CD4-positive, alpha-beta T cell (primary cell): Measurements from ENCODE around the gene GTF2A1L. TPM values are rescaled to one million over a fixed set of nuclear protein-coding genes. Genes with fewer than 3 reads are reported as not detected.

ENCODE experiments used
- ATAC-seq: fragments of 200-7000 bp; cut with Tn5 transposase; one replicate; pipeline ENCODE4 v1.10.0; 2022; ENCODE audit warnings: mild to moderate bottlenecking; ENCODE audit not compliant: poor library complexity
- CTCF ChIA-PET: fragments of 350-600 bp; sonication (Branson Sonifier 250); formaldehyde crosslinking; loops from one replicate; lab custom pipeline; 2021; ENCODE audit warnings: antibody characterized with exemption, inconsistent platforms; lab: Charles Lee
- POLR2A ChIA-PET: fragments of 350-600 bp; sonication (Branson Sonifier 250); formaldehyde crosslinking; loops from one replicate; lab custom pipeline; 2021; ENCODE audit warnings: antibody characterized with exemption, inconsistent platforms; lab: Charles Lee
- DNase-seq, 14 experiments: peaks; one replicate each; pipeline ENCODE4 v3.0.0-alpha.2; 2013 to 2020; ENCODE audit warnings: mixed read lengths in 2 of 14
- H3K27ac ChIP-seq, 2 donors: one replicate each; pipeline versions ENCODE4 v1.5.1 to v1.7.0; 2013; ENCODE audit warnings: low read length in 2 of 2, low read depth in 1 of 2, mild to moderate bottlenecking in 1 of 2
- H3K27me3 ChIP-seq, 2 experiments: 1 replicate in 1 of 2; 2 replicates in 1 of 2; pipeline versions ENCODE4 v1.6.1 to v1.7.0; 2013; ENCODE audit warnings: low read length in 2 of 2, control low read depth in 1 of 2, mild to moderate bottlenecking in 1 of 2, moderate library complexity in 1 of 2; ENCODE audit not compliant: insufficient read depth in 2 of 2, control insufficient read depth in 1 of 2
- H3K36me3 ChIP-seq: one replicate; pipeline ENCODE4 v1.6.1; 2013; ENCODE audit warnings: low read length, control low read depth; ENCODE audit not compliant: insufficient read depth
- H3K4me1 ChIP-seq: one replicate; pipeline ENCODE4 v1.6.1; 2013; ENCODE audit warnings: low read length, control low read depth; ENCODE audit not compliant: insufficient read depth
- H3K4me3 ChIP-seq: one replicate; pipeline ENCODE4 v1.5.1; 2013; ENCODE audit warnings: mild to moderate bottlenecking, low read length, moderate library complexity
- H3K9me3 ChIP-seq, 2 experiments: 1 replicate in 1 of 2; 2 replicates in 1 of 2; pipeline versions ENCODE4 v1.6.1 to v1.7.0; 2013; ENCODE audit warnings: low read length in 2 of 2, mild to moderate bottlenecking in 2 of 2, control low read depth in 1 of 2, moderate library complexity in 1 of 2; ENCODE audit not compliant: control insufficient read depth in 1 of 2, insufficient read depth in 1 of 2
- H3K27ac Mint-ChIP-seq: one replicate; pipeline ENCODE4 v1.8.0; 2020; ENCODE audit warnings: mixed read lengths
- H3K27me3 Mint-ChIP-seq: one replicate; pipeline ENCODE4 v1.8.0; 2021; ENCODE audit warnings: mixed read lengths
- H3K36me3 Mint-ChIP-seq: one replicate; pipeline ENCODE4 v1.8.0; 2021; ENCODE audit warnings: low read depth, mixed read lengths
- H3K4me1 Mint-ChIP-seq: one replicate; pipeline ENCODE4 v1.8.0; 2021; ENCODE audit warnings: low read depth, mixed read lengths
- H3K4me3 Mint-ChIP-seq: one replicate; pipeline ENCODE4 v1.8.0; 2020; ENCODE audit warnings: mild to moderate bottlenecking, mixed read lengths
- H3K9me3 Mint-ChIP-seq: one replicate; pipeline ENCODE4 v1.8.0; 2020; ENCODE audit warnings: mixed read lengths
- CTCF ChIP-seq: fragments of 200-600 bp; IDR thresholded peaks from one replicate; pipeline ENCODE4 v1.8.0; 2022; ENCODE audit warnings: antibody characterized with exemption, mild to moderate bottlenecking
- intact Hi-C, 2 experiments: fragments of 100-400 bp; cut with DNase I in 1 of 2; cut with micrococcal nuclease in 1 of 2; formaldehyde crosslinking; loops; one replicate each; pipeline versions ENCODE4 v1.15.1 to v1.9.0; 2023 to 2025; cut with DNase I, micrococcal nuclease
- total RNA-seq, 174 experiments: library from RNA in 2 of 174; stranded (reverse) in 2 of 174; gene quantifications; one replicate each; pipeline ENCODE4 v1.2.3 and lab custom pipeline; 2021 to 2026

GTF2A1L gene
- total RNA-seq, 2 experiments from 2014 or later, result not detected

DNA sequence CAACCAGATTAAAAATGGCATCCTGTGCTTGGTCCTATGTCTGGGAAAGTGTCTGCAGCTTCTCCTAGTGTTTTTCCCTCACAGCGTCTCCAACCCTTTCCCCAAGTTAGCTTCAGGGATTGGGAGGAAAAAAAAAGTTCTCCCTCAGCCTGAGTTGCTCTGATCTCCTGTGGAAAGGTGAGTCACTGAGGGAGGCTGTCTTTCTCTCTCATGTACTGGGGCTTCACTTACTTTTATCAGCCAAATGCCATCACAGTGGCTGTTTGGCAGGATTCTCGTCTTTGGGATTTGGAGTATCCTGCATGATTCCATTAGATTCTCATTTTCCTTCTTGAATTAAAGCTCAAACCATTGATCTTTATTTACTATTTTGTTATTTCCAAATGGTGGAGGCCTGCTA, 18.1 kb downstream of the GTF2A1L start:
- H3K36me3 Mint-ChIP-seq, result no peaks in the 10 kb centered on the region
- no peaks in the 10 kb centered on the region for H3K27me3 ChIP-seq
- peaks cover 4% of the 10 kb centered on the region for H3K9me3 Mint-ChIP-seq
- no peaks in the 10 kb centered on the region for H3K4me1 Mint-ChIP-seq
- H3K4me3 Mint-ChIP-seq, result no peak overlapping the region
- peaks cover 30% of the 10 kb centered on the region for H3K27me3 Mint-ChIP-seq
- no peak overlapping the region for H3K27ac ChIP-seq
- H3K4me1 ChIP-seq, result no peaks in the 10 kb centered on the region
- no peak overlapping the region for H3K27ac Mint-ChIP-seq
- no peak for TF ChIP-seq CTCF
- no peak overlapping the region for H3K4me3 ChIP-seq
- DNase-seq (no peak), ATAC-seq (no peak)
- CTCF ChIA-PET, result no interaction called here
- POLR2A ChIA-PET, result no interaction called here
- peaks cover 0 to 9% of the 10 kb centered on the region in 2 experiments for H3K9me3 ChIP-seq
- no peaks in the 10 kb centered on the region for H3K36me3 ChIP-seq
- intact Hi-C loops, result no loop called here

GRCh38 chr2:48638261-48638660, 20.6 kb downstream of the GTF2A1L start:
- POLR2A ChIA-PET, result no interaction called here

GRCh38 chr2:48651158-48651790, 33.6 kb downstream of the GTF2A1L start:
- Histone ChIP-seq H3K27me3 (no peaks in the 10 kb centered on the region), H3K4me1 (no peaks in the 10 kb centered on the region), H3K27ac (no peak overlapping the region), H3K36me3 (no peaks in the 10 kb centered on the region), H3K9me3 (no peaks in the 10 kb centered on the region), H3K4me3 (no peak overlapping the region)
- no peak for ATAC-seq
- Mint-ChIP-seq H3K4me1 (no peaks in the 10 kb centered on the region), H3K4me3 (no peak overlapping the region), H3K27me3 (no peaks in the 10 kb centered on the region), H3K9me3 (no peaks in the 10 kb centered on the region), H3K27ac (no peak overlapping the region), H3K36me3 (no peaks in the 10 kb centered on the region)
- intact Hi-C loops, result no loop called here
- CTCF ChIA-PET, result no interaction called here
- POLR2A ChIA-PET, result no interaction called here
- DNase-seq, result no peak
- TF ChIP-seq CTCF, result no peak

More at GRCh38 chr2:48638261-48638660, 20.6 kb downstream of the GTF2A1L start:
- Histone ChIP-seq H3K4me3 (no peak overlapping the region), H3K36me3 (no peaks in the 10 kb centered on the region), H3K27ac (no peak overlapping the region), H3K4me1 (no peaks in the 10 kb centered on the region), H3K27me3 (no peaks in the 10 kb centered on the region), H3K9me3 (peaks cover 0 to 9% of the 10 kb centered on the region in 2 experiments)
- TF ChIP-seq CTCF, result no peak
- Mint-ChIP-seq H3K36me3 (no peaks in the 10 kb centered on the region), H3K27ac (no peak overlapping the region), H3K9me3 (peaks cover 2% of the 10 kb centered on the region), H3K4me3 (no peak overlapping the region), H3K27me3 (peaks cover 16% of the 10 kb centered on the region), H3K4me1 (no peaks in the 10 kb centered on the region)
- DNase-seq (no peak), ATAC-seq (no peak)
- CTCF ChIA-PET, result interaction anchor here (0.5 kb wide), 1 partner anchor 35 kb away, joined by 5 read pairs; no protein-coding TSS in a partner anchor
- intact Hi-C loops, result no loop called here
